Esophagus (tissue), 2 donors: Measurements from ENCODE around the gene IL1RAPL1. TPM values are rescaled to one million over a fixed set of nuclear protein-coding genes. Genes with fewer than 3 reads are reported as not detected.

Experiments
- H3K27ac ChIP-seq, 2 donors: one replicate each; pipeline ENCODE4 v1.5.1; 2013; ENCODE audit warnings: low read depth in 2 of 2, mild to moderate bottlenecking in 2 of 2, inconsistent platforms in 1 of 2, low read length in 1 of 2, moderate library complexity in 1 of 2
- H3K27me3 ChIP-seq, 2 donors: one replicate each; pipeline ENCODE4 v1.6.1; 2013; ENCODE audit warnings: low read length in 2 of 2, control low read depth in 1 of 2, mild to moderate bottlenecking in 1 of 2; ENCODE audit not compliant: insufficient read depth in 2 of 2, control insufficient read depth in 1 of 2
- H3K36me3 ChIP-seq, 2 donors: one replicate each; pipeline ENCODE4 v1.6.1; 2013; ENCODE audit warnings: low read length in 1 of 2; ENCODE audit not compliant: control insufficient read depth in 2 of 2, insufficient read depth in 2 of 2
- H3K4me1 ChIP-seq, 2 donors: one replicate each; pipeline ENCODE4 v1.6.1; 2013; ENCODE audit warnings: low read length in 1 of 2; ENCODE audit not compliant: control insufficient read depth in 2 of 2, insufficient read depth in 2 of 2
- H3K4me3 ChIP-seq, 2 donors: one replicate each; pipeline ENCODE4 v1.5.1; 2013; ENCODE audit warnings: low read length in 2 of 2, mild to moderate bottlenecking in 2 of 2, low read depth in 1 of 2, moderate library complexity in 1 of 2
- H3K9me3 ChIP-seq, 2 donors: one replicate each; pipeline ENCODE4 v1.6.1; 2013; ENCODE audit warnings: mild to moderate bottlenecking in 2 of 2, low read depth in 1 of 2, low read length in 1 of 2, moderate library complexity in 1 of 2; ENCODE audit not compliant: control insufficient read depth in 2 of 2, insufficient read depth in 1 of 2
- WGBS, 2 donors: extraction: QIAGEN DNeasy Blood & Tissue Kit; methylation state at CpG; one replicate each; pipeline ENCODE4 v1.1.7; 2013; 5-methylcytosine and 5-hydroxymethylcytosine counted together
- polyA plus RNA-seq, 2 donors: library from polyadenylated mRNA; stranded (reverse); fragments of 200-250 nt; gene quantifications; one replicate each; pipeline ENCODE4 v1.2.3, GENCODE V29; 2013
- donor health status: healthy with polysubstance abuse.
- donor health status: Bipolar disorder and iron deficiency.

IL1RAPL1 gene
- polyA plus RNA-seq, 2 donors, result 0.02 to 0.04 TPM

GRCh38 chrX:29890646-29891200, 1303.5 kb downstream of the IL1RAPL1 start:
- Histone ChIP-seq H3K4me1 (no peaks in the 10 kb centered on the region), H3K36me3 (no peaks in the 10 kb centered on the region), H3K9me3 (no peaks in the 10 kb centered on the region), H3K27me3 (no peaks in the 10 kb centered on the region), H3K4me3 (no peak overlapping the region), H3K27ac (no peak overlapping the region)
- 59 to 81% methylated on average over 2 of the region's 2 CpGs for WGBS, 2 donors

- Histone ChIP-seq H3K4me3 (no peak overlapping the region), H3K27ac (no peak overlapping the region), H3K9me3 (no peaks in the 10 kb centered on the region), H3K4me1 (no peaks in the 10 kb centered on the region), H3K36me3 (no peaks in the 10 kb centered on the region), H3K27me3 (no peaks in the 10 kb centered on the region)
- 56 to 83% methylated on average over 3 of the region's 3 CpGs for WGBS, 2 donors
Observed at GRCh38 chrX:29902004-29902403, 1314.8 kb downstream of the IL1RAPL1 start.

GRCh38 chrX:29903360-29903759, 1316.1 kb downstream of the IL1RAPL1 start:
- H3K36me3 ChIP-seq, result no peaks in the 10 kb centered on the region
- no peak overlapping the region for H3K27ac ChIP-seq
- no peak overlapping the region for H3K4me3 ChIP-seq
- H3K9me3 ChIP-seq, result no peaks in the 10 kb centered on the region
- no peaks in the 10 kb centered on the region for H3K27me3 ChIP-seq
- H3K4me1 ChIP-seq, result no peaks in the 10 kb centered on the region

- no peaks in the 10 kb centered on the region for H3K27me3 ChIP-seq
- 57 to 73% methylated on average over 4 of the region's 4 CpGs for WGBS, 2 donors
- no peaks in the 10 kb centered on the region for H3K4me1 ChIP-seq
- H3K9me3 ChIP-seq, result no peaks in the 10 kb centered on the region
- H3K36me3 ChIP-seq, result no peaks in the 10 kb centered on the region
- no peak overlapping the region for H3K4me3 ChIP-seq
- no peak overlapping the region for H3K27ac ChIP-seq
Observed at GRCh38 chrX:29911673-29912072, 1324.4 kb downstream of the IL1RAPL1 start.

- no peaks in the 10 kb centered on the region for H3K36me3 ChIP-seq
- H3K4me3 ChIP-seq, result no peak overlapping the region
- H3K27ac ChIP-seq, result no peak overlapping the region
- no peaks in the 10 kb centered on the region for H3K9me3 ChIP-seq
- WGBS, 2 donors, result 76 to 87% methylated on average over 6 of the region's 6 CpGs
- no peaks in the 10 kb centered on the region for H3K27me3 ChIP-seq
- H3K4me1 ChIP-seq, result no peaks in the 10 kb centered on the region
Observed at GRCh38 chrX:29913647-29914046, 1326.4 kb downstream of the IL1RAPL1 start.

- Histone ChIP-seq H3K4me3 (no peak overlapping the region), H3K27ac (no peak overlapping the region), H3K36me3 (no peaks in the 10 kb centered on the region), H3K4me1 (no peaks in the 10 kb centered on the region), H3K27me3 (no peaks in the 10 kb centered on the region), H3K9me3 (no peaks in the 10 kb centered on the region)
- WGBS, 2 donors, result 37 to 85% methylated on average over 1 of the region's 1 CpG
Observed at GRCh38 chrX:29922607-29923006, 1335.4 kb downstream of the IL1RAPL1 start.

- no peaks in the 10 kb centered on the region for H3K36me3 ChIP-seq
- H3K27me3 ChIP-seq, result no peaks in the 10 kb centered on the region
- no peaks in the 10 kb centered on the region for H3K9me3 ChIP-seq
- 58 to 68% methylated on average over 1 of the region's 1 CpG for WGBS, 2 donors
- H3K27ac ChIP-seq, result no peak overlapping the region
- no peak overlapping the region for H3K4me3 ChIP-seq
- H3K4me1 ChIP-seq, result no peaks in the 10 kb centered on the region
Observed at GRCh38 chrX:29926056-29926455, 1338.8 kb downstream of the IL1RAPL1 start.

- 52 to 75% methylated on average over 2 of the region's 2 CpGs for WGBS, 2 donors
- H3K4me1 ChIP-seq, result no peaks in the 10 kb centered on the region
- no peak overlapping the region for H3K27ac ChIP-seq
- H3K27me3 ChIP-seq, result no peaks in the 10 kb centered on the region
- no peak overlapping the region for H3K4me3 ChIP-seq
- no peaks in the 10 kb centered on the region for H3K9me3 ChIP-seq
- no peaks in the 10 kb centered on the region for H3K36me3 ChIP-seq
Observed at GRCh38 chrX:29926659-29927058, 1339.4 kb downstream of the IL1RAPL1 start.

GRCh38 chrX:29935455-29935854, 1348.2 kb downstream of the IL1RAPL1 start:
- 59 to 64% methylated on average over 1 of the region's 1 CpG for WGBS, 2 donors
- Histone ChIP-seq H3K36me3 (no peaks in the 10 kb centered on the region), H3K27ac (no peak overlapping the region), H3K9me3 (no peaks in the 10 kb centered on the region), H3K4me1 (no peaks in the 10 kb centered on the region), H3K27me3 (no peaks in the 10 kb centered on the region), H3K4me3 (no peak overlapping the region)

GRCh38 chrX:29940750-29941149, 1353.5 kb downstream of the IL1RAPL1 start:
- no peak overlapping the region for H3K4me3 ChIP-seq
- H3K9me3 ChIP-seq, result no peaks in the 10 kb centered on the region
- H3K27me3 ChIP-seq, result no peaks in the 10 kb centered on the region
- WGBS, 2 donors, result 82 to 87% methylated on average over 2 of the region's 2 CpGs
- no peaks in the 10 kb centered on the region for H3K4me1 ChIP-seq
- H3K36me3 ChIP-seq, result no peaks in the 10 kb centered on the region
- H3K27ac ChIP-seq, result no peak overlapping the region
